HG02571 (cell line): ENCODE results near the gene MRPL57.
"Not testable (repeated sequence)": the region's sequence is repeated elsewhere in the genome, so short reads cannot be mapped to it uniquely, and the experiment has no call there.

Source experiments
- ATAC-seq: cut with Tn5 transposase; IDR thresholded peaks from one replicate; pipeline ENCODE4 v1.9.1; 2021; ENCODE audit warnings: mild to moderate bottlenecking, moderate library complexity; ENCODE audit not compliant: unreplicated experiment

Gene MRPL57

DNA sequence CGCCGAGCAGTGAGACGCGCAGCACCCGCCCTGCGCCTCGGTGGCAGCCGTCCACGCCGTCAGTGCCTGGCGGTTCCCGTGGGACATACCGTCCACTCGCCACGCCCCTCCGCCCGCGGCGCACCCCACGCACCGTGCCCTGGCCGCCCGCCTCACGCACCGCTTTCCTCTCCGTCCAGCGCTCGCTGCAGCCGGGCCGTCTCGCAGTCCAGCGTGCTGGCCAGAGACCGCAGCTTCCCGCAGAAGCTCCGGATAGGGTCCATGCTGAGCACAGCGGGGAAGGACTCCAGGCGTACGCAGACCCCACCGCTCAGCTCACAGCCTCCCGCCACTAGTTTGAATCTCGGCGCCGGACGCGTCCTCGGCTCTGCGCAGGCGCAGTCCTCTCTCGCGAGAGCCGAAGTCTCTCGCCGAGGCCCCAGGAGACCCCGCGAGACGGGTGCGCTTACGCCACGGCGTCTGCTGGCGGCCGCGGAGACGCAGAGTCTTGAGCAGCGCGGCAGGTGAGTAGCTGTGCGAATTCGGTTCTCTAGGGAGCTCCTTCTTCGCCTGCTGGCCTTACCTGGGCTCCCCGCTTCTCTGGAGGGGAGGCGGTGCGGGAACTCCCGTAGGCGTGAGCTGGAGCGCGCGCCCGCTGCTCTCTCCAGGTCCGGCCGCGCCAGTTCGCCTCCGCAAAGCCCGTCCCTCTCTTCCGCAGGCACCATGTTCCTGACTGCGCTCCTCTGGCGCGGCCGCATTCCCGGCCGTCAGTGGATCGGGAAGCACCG, at the start of gene MRPL57, which contains the start of gene SKA3:
Gene MRPL57 (plus strand): TSS at position 444 of the 767 bp plus-strand sequence. CDS start 259 bp downstream, at position 703.
Gene SKA3 (minus strand): TSS at position 338 of the 767 bp plus-strand sequence. CDS start 75 bp downstream, at position 263.
- ATAC-seq: peak; percentile 90

- no peak for ATAC-seq
Observed at GRCh38 chr13:21130116-21130515, 46.3 kb upstream of the MRPL57 start.

DNA sequence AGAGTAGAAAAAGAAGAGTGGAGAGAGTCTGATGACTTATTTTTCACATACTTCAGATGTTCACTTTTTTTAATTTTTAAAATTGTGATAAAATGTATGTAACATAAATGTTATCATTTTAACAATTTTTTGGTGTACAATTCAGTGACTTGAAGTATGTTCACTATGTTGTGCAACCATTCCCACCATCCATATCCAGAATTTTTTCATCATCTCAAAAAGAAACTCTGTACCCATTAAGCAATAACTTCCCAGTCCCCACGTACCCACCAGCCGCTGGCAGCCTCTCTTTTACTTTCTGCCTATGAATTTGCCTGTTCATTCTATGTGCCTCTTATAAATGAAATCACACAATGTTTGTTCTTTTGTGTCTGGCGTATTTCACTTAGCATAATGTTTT, 43.4 kb upstream of the MRPL57 start:
- ATAC-seq: no peak

DNA sequence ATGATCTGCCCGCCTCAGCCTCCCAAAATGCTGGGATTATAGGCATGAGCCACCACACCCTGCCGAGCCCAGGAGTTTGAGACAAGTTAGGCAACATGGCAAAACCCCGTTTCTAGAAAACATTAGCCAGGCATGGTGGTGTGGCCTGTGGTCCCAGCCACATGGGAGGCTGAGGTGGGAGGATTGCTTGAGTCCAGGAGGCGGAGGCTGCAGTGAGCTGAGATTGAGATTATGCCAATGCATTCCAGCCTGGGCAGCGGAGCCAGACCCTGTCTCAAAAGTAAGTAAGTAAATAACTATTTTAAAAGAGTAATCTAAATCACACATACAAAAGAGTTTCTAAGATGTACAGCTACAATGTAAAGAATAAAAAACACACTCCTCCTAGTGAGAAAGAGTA, 42.0 kb upstream of the MRPL57 start:
- ATAC-seq: no peak

DNA sequence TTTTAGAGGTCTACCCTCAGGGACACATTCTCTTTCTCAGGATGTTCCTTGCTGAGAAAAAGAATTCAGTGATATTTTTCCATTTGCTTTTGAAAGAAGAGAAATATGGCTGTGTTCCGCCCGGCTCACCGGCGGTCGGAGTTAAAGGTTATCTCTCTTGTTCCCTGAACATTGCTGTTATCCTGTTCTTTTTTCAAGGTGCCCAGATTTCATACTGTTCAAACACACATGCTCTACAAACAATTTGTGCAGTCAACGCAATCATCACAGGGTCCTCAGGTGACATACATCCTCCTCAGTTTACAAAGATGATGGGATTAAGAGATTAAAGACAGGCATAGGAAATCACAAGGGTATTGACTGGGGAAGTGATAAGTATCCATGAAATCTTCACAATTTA, 40.6 kb upstream of the MRPL57 start:
- ATAC-seq: not testable (repeated sequence)

GRCh38 chr13:21137696-21138095, 38.8 kb upstream of the MRPL57 start:
- ATAC-seq: no peak

- no peak for ATAC-seq
Observed at GRCh38 chr13:21138561-21138960, 37.9 kb upstream of the MRPL57 start.

DNA sequence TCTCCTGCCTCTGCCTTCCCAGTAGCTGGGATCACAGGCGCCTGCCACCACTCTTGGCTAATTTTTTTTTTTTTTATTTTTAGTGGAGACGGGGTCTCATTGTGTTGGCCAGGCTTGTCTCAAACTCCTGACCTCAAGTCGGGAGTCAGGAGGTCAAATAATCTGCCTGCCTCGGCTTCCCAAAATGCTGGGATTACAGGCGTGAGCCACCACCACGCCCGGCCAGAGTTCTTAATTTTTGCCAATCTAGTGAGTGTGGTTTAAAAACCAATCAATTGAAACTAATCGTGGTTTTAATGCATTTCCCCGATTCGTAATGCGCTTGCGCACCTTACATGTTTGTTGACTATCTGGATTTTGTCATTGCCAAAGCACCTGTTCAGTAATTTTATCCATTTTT, 37.1 kb upstream of the MRPL57 start:
- ATAC-seq: no peak

GRCh38 chr13:21142766-21143165, 33.7 kb upstream of the MRPL57 start:
- no peak for ATAC-seq

GRCh38 chr13:21147827-21148226, 28.6 kb upstream of the MRPL57 start:
- no peak for ATAC-seq

DNA sequence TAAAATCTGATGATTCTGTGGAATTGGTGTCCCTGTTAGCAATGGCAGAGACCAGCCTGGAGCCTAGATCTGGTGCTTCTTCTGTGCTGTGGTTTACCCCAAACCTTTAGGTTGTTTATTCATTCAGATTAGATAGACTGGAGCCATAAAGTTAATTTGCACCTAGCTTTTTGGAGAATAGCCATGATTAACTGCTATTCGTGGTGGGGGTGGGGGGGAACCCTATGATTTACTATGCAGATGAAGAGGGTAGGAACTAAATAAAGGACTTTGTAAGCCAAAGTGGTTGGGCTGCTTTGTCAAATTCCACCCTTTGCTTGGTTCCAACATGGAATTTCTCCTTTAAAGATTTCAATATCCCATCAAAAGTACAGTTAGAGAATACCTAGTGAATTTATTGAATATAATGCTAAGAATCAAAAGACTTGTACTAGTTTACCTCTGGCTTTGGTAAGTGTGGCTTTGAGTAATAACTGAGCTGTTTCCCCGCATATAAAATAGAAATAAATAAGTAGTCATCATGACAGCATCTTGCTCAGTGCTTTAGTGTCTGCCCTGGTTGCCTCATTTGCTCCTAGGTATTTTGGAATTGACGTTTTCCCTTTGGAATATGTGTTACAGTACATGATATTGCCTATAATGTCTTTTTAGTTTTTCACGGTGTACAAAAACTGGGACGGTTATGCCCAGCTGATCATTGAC, 27.8 kb upstream of the MRPL57 start:
- no peak for ATAC-seq

GRCh38 chr13:21149568-21149967, 26.9 kb upstream of the MRPL57 start:
- ATAC-seq: no peak

DNA sequence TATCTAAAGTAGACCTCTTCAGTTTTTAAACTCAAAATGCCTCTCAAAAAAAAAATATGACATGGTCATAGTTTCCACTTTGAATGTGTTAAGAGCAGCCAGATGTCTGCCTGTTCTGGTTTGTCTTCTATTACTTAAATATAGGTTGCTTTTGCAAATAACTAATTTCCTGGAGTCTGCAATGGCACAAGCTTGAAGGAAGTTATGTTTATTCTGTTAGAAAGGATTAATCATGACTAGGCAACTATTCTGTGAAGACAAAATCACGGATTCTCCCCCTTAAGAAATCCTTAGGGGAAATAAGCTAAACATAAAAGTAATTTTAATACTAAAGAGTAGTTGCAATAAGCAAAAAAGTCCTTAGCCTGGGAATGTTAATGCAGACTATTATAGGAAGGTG, 26.4 kb upstream of the MRPL57 start:
- ATAC-seq: no peak

DNA sequence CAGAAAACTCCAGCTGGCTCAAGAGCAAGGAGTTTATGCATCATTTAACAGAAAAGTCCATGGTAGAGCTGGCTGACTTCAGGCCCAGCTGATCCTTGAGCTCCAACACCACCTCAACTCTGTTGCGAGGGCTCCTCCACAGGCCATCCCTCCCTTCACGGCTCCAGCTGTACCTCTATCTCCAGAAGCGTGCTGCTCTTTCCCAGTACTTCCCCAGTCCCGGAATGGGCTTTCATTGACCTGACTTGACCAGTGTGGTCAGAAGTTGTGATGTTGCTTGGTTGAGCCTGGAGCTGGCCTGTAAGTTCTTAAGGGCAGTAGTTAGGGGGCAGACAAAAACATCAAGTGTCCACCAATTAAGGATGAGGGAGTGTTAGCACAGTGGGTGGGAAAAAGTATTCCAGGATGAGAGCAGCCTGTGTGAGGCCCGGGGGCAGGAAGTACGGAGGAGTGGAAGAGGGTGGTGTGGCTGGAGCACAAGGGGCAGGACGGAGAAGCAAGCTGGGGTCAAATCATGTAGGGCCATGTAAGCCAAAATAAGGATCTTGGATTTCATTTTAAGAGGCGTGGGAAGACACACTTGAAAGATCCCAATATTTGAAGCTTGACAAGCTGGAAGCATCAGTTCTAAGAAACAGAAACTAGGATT, 24.1 kb upstream of the MRPL57 start:
- no peak for ATAC-seq

DNA sequence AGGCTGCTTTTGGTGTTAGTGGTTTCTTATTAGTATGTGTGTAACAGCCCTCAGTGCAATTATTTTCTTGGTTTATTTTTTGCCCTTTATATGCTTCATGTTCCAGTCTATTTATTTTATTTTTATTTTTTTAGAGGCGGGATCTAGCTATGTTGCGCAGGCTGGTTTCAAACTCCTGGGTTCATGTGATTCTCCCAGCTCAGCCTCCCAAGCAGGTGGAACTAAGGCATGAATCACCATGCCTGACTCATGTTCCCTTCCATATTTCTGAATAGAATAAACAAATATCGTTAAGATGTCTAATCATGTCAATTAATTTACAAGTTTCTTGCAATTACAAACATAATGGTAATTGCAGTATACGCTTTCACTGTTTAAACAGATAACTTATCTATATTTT, 11.8 kb upstream of the MRPL57 start:
- no peak for ATAC-seq

GRCh38 chr13:21165606-21166005, 10.9 kb upstream of the MRPL57 start:
- ATAC-seq: not testable (repeated sequence)

- ATAC-seq: no peak
Observed at GRCh38 chr13:21171420-21171819, 5.0 kb upstream of the MRPL57 start.

DNA sequence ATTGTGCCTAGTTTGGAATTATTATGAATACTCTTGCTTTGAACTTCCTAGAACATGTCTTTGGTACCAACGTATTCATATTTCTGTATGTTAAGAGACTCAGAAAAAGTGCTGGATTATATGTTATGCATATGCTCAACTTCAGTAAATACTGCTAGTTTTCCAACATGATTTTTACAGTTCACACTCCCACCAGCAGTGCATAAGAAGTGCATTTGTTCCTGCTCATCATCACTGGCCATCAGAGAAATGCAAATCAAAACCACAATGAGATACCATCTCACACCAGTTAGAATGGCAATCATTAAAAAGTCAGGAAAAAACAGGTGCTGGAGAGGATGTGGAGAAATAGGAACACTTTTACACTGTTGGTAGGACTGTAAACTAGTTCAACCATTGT, 2.7 kb upstream of the MRPL57 start:
- not testable (repeated sequence) for ATAC-seq

- no peak for ATAC-seq
Observed at GRCh38 chr13:21175656-21176214, 723 bp upstream of the MRPL57 start.

DNA sequence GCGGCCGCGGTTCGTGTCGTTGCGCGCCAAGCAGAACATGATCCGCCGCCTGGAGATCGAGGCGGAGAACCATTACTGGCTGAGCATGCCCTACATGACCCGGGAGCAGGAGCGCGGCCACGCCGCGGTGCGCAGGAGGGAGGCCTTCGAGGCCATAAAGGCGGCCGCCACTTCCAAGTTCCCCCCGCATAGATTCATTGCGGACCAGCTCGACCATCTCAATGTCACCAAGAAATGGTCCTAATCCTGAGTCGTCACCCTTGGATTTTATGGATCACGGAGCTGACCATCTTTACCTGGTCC, 475 bp downstream of the MRPL57 start:
- peak; percentile 31 for ATAC-seq

GRCh38 chr13:21181671-21182070, 5.2 kb downstream of the MRPL57 start:
- ATAC-seq: no peak

DNA sequence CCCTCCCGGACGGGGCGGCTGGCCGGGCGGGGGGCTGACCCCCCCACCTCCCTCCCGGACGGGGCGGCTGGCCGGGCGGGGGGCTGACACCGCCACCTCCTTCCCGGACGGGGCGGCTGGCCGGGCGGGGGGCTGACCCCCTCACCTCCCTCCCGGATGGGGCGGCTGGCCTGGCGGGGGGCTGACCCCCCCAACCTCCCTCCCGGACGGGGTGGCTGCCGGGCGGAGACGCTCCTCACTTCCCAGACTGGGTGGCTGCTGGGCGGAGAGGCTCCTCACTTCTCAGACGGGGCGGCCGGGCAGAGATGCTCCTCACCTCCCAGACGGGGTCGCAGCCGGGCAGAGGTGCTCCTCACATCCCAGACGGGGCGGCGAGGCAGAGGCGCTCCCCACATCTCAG, 10.0 kb downstream of the MRPL57 start:
- not testable (repeated sequence) for ATAC-seq
